SU-DHL-6 (cell line): ENCODE data around the gene GCN1.

Source experiments
- H2AFZ ChIP-seq: fragments of 200-600 bp; sonication (generic); 2 replicates; pipeline ENCODE4 v1.6.1; 2014; ENCODE audit warnings: low read depth, mild to moderate bottlenecking, moderate library complexity, mixed read lengths, antibody characterized with exemption, low read length; ENCODE audit not compliant: severe bottlenecking
- H3F3A ChIP-seq: fragments of 200-600 bp; shearing (Covaris generic); 2 replicates; pipeline ENCODE4 v1.6.0; 2016; ENCODE audit warnings: antibody characterized with exemption, mild to moderate bottlenecking; ENCODE audit not compliant: insufficient read depth
- H3K27ac ChIP-seq: fragments of 200-600 bp; sonication (generic); 2 replicates; pipeline ENCODE4 v1.5.1; 2016; ENCODE audit warnings: low read depth, mild to moderate bottlenecking, low read length, moderate library complexity, mixed read lengths
- H3K27me3 ChIP-seq: fragments of 200-600 bp; sonication (generic), shearing (Covaris generic); 2 replicates; pipeline ENCODE4 v1.6.0; 2014; ENCODE audit warnings: mild to moderate bottlenecking, low read length
- H3K36me3 ChIP-seq: fragments of 200-600 bp; sonication (generic); 2 replicates; pipeline ENCODE4 v1.6.1; 2014; ENCODE audit warnings: mild to moderate bottlenecking, low read length, mixed read lengths
- H3K4me2 ChIP-seq: fragments of 300-600, 200-600 bp; shearing (Covaris generic), sonication (generic); 2 replicates; pipeline ENCODE4 v1.6.0; 2014; ENCODE audit warnings: low read length, low read depth, mild to moderate bottlenecking; ENCODE audit not compliant: poor library complexity, severe bottlenecking
- H3K4me3 ChIP-seq: fragments of 200-600 bp; sonication (generic); 2 replicates; pipeline ENCODE4 v1.5.1; 2014; ENCODE audit warnings: antibody characterized with exemption, low read length, mild to moderate bottlenecking, mixed read lengths; ENCODE audit not compliant: insufficient read depth, poor library complexity, severe bottlenecking
- H3K79me2 ChIP-seq: fragments of 200-600 bp; sonication (generic); 2 replicates; pipeline ENCODE4 v1.6.1; 2014; ENCODE audit warnings: mild to moderate bottlenecking, low read length, moderate library complexity; ENCODE audit not compliant: insufficient read depth
- H3K9ac ChIP-seq: fragments of 200-600 bp; sonication (generic); 2 replicates; pipeline ENCODE4 v1.7.0; 2014; ENCODE audit warnings: mild to moderate bottlenecking, low read length
- H3K9me2 ChIP-seq: fragments of 200-600 bp; sonication (generic); replicated peaks from 2 replicates; pipeline ENCODE4 v1.6.1; 2014; ENCODE audit warnings: low read length; ENCODE audit not compliant: insufficient read depth
- H3K9me3 ChIP-seq: fragments of 200-600 bp; sonication (generic); 2 replicates; pipeline ENCODE4 v1.6.1; 2014; ENCODE audit warnings: low read length, mixed read lengths; ENCODE audit not compliant: insufficient read depth
- H4K20me1 ChIP-seq: fragments of 200-600 bp; sonication (generic); 2 replicates; pipeline ENCODE4 v1.6.1; 2014; ENCODE audit warnings: low read depth, mild to moderate bottlenecking, antibody characterized with exemption, low read length, moderate library complexity, mixed read lengths
- EZH2phosphoT487 ChIP-seq: fragments of 200-600 bp; sonication (generic), shearing (Covaris generic); conservative IDR thresholded peaks from 2 replicates; pipeline ENCODE4 v1.6.1; 2018; ENCODE audit warnings: mild to moderate bottlenecking, antibody characterized with exemption, low read length, moderate library complexity, mixed read lengths
- TF ChIP-seq, protein P1 (sequence below): fragments of 200-600 bp; sonication (generic); IDR thresholded peaks from one replicate; pipeline ENCODE4 v1.5.1; 2017; ENCODE audit warnings: antibody characterized with exemption, mild to moderate bottlenecking, low read length, moderate library complexity; ENCODE audit not compliant: insufficient read depth, poor library complexity, severe bottlenecking

The GCN1 gene

DNA sequence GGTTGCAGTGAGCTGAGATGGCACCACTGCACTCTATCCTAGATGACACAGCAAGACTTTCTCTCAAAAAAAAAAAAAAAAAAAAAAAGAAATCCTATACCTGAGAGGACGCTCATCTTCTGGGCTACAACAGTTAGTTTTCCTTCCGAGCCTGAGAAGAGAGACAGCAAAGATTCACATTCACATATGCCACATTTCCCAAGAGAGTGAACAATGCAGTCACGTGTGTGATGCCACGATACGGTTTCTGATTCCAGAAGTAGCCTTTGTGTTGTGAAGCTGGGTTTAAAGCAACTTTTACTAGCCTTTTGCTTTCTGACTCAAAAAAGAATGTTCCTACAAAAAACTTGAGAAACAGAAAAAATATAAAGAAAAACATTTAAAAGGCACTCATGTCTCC lies 19.5 kb downstream of the GCN1 start:
- no peaks in the 10 kb centered on the region for H3K9me3 ChIP-seq
- H3K27ac ChIP-seq: no peak overlapping the region
- no peaks in the 10 kb centered on the region for H3K27me3 ChIP-seq
- no peaks in the 10 kb centered on the region for H3K9me2 ChIP-seq
- no peak overlapping the region for H2AFZ ChIP-seq
- H3K36me3 ChIP-seq: peaks cover 25% of the 10 kb centered on the region
- H4K20me1 ChIP-seq: no peaks in the 10 kb centered on the region
- H3K79me2 ChIP-seq: peaks cover 4% of the 10 kb centered on the region; the same call in 1 of the 2 replicates
- no peak overlapping the region for H3K4me3 ChIP-seq
- TF ChIP-seq, protein P1, sequence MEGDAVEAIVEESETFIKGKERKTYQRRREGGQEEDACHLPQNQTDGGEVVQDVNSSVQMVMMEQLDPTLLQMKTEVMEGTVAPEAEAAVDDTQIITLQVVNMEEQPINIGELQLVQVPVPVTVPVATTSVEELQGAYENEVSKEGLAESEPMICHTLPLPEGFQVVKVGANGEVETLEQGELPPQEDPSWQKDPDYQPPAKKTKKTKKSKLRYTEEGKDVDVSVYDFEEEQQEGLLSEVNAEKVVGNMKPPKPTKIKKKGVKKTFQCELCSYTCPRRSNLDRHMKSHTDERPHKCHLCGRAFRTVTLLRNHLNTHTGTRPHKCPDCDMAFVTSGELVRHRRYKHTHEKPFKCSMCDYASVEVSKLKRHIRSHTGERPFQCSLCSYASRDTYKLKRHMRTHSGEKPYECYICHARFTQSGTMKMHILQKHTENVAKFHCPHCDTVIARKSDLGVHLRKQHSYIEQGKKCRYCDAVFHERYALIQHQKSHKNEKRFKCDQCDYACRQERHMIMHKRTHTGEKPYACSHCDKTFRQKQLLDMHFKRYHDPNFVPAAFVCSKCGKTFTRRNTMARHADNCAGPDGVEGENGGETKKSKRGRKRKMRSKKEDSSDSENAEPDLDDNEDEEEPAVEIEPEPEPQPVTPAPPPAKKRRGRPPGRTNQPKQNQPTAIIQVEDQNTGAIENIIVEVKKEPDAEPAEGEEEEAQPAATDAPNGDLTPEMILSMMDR: no peak
- H3K9ac ChIP-seq: no peak overlapping the region
- H3K4me2 ChIP-seq: no peak overlapping the region
- peaks cover 5% of the 10 kb centered on the region; the same call in 1 of the 2 replicates for H3F3A ChIP-seq

DNA sequence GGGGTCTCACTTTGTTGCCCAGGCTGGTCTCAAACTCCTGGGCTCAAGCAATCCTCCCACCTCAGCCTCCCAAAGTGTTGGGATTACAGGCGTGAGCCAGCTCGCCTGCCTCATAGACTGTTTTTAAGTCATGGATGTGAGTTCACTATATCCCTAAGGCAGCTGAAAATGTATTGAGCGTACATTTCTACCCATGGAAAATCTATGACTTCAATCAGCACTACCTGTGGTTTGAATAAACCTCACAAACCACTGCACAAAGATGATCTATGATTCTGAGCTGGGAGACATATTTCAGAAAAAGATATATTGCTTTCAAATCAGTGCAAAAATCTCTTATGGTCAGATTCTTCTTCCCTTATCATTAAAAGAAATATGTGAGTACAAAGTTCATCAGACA lies 22.5 kb downstream of the GCN1 start:
- H3K27me3 ChIP-seq: no peaks in the 10 kb centered on the region
- no peaks in the 10 kb centered on the region for H3K79me2 ChIP-seq
- no peaks in the 10 kb centered on the region for H3K9me2 ChIP-seq
- H3K27ac ChIP-seq: no peak overlapping the region
- no peak overlapping the region for H2AFZ ChIP-seq
- no peak overlapping the region for H3K4me3 ChIP-seq
- no peak overlapping the region for H3K4me2 ChIP-seq
- H3K9me3 ChIP-seq: no peaks in the 10 kb centered on the region
- H4K20me1 ChIP-seq: no peaks in the 10 kb centered on the region
- no peak overlapping the region for H3K9ac ChIP-seq
- no peak for TF ChIP-seq EZH2phosphoT487
- TF ChIP-seq, protein P1: no peak
- peaks cover 18% of the 10 kb centered on the region for H3K36me3 ChIP-seq
- peaks cover 18% of the 10 kb centered on the region for H3F3A ChIP-seq

DNA sequence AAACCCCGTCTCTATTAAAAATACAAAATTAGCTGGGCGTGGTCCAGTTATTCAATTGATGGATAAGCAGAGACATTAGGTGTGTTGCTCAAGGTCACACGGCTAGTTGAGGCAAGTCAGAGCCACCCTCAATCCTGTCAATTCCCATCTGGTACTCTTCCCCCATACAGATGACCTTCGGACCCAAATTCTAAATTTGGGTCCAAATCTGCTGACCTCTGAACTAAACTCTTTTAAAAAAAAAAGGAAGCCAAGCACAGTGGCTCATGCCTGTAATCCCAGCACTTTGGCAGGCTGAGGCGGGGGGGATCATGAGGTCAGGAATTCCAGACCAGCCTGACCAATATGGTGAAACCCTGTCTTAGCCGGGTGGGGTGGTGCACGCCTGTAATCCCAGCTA lies 23.9 kb downstream of the GCN1 start:
- H4K20me1 ChIP-seq: no peaks in the 10 kb centered on the region
- no peak overlapping the region for H2AFZ ChIP-seq
- H3K27me3 ChIP-seq: no peaks in the 10 kb centered on the region
- H3F3A ChIP-seq: peaks cover 25% of the 10 kb centered on the region
- H3K9me2 ChIP-seq: no peaks in the 10 kb centered on the region
- peaks cover 14% of the 10 kb centered on the region for H3K36me3 ChIP-seq
- no peak overlapping the region for H3K4me3 ChIP-seq
- TF ChIP-seq, protein P1: no peak
- TF ChIP-seq EZH2phosphoT487: no peak
- no peak overlapping the region for H3K27ac ChIP-seq
- H3K79me2 ChIP-seq: no peaks in the 10 kb centered on the region
- H3K4me2 ChIP-seq: no peak overlapping the region
- no peaks in the 10 kb centered on the region for H3K9me3 ChIP-seq
- H3K9ac ChIP-seq: no peak overlapping the region
